H1 (cell line): ENCODE results near the gene ANAPC10. TPM values are rescaled to one million over a fixed set of nuclear protein-coding genes. Genes with fewer than 3 reads are reported as not detected.

Source experiments
- CTCF ChIA-PET: fragments of 300-600 bp; sonication (Branson Sonifier 250); formaldehyde crosslinking; loops from one replicate; lab custom pipeline; 2021; ENCODE audit not compliant: partially characterized antibody; lab: Charles Lee
- POLR2A ChIA-PET: fragments of 300-600 bp; sonication (Branson Sonifier 250); formaldehyde crosslinking; loops from one replicate; lab custom pipeline; 2021; ENCODE audit warnings: inconsistent platforms; ENCODE audit not compliant: partially characterized antibody; lab: Charles Lee
- DNase-seq, 2 experiments: peaks; one replicate each; pipeline versions ENCODE4 v3.0.0 to v3.0.0-alpha.2; 2010 to 2022; ENCODE audit warnings: low spot score in 2 of 2, low read depth in 1 of 2, mixed read lengths in 1 of 2
- FAIRE-seq: peaks from 2 replicates; lab custom pipeline; 2011; peaks lifted over from hg19 to GRCh38; lab: Jason Lieb, UNC
- H2AFZ ChIP-seq: 2 replicates; pipeline ENCODE4 v1.8.1; 2012; ENCODE audit warnings: low read length, inconsistent platforms
- H2AK5ac ChIP-seq: 2 replicates; pipeline ENCODE4 v1.6.1; 2013; ENCODE audit warnings: low read depth, low read length
- H2BK120ac ChIP-seq: replicated peaks from 2 replicates; pipeline ENCODE3; 2013; ENCODE audit warnings: low read depth, low read length, inconsistent platforms
- H2BK12ac ChIP-seq: 2 replicates; pipeline ENCODE4 v1.6.1; 2013; ENCODE audit warnings: low read depth, low read length
- H2BK15ac ChIP-seq: 2 replicates; pipeline ENCODE4 v1.6.1; 2013; ENCODE audit warnings: low read length
- H2BK20ac ChIP-seq: 2 replicates; pipeline ENCODE4 v1.6.1; 2013; ENCODE audit warnings: low read length
- H2BK5ac ChIP-seq: 2 replicates; pipeline ENCODE4 v1.6.1; 2013; ENCODE audit warnings: low read depth, low read length
- H3K14ac ChIP-seq: 2 replicates; pipeline ENCODE4 v1.6.1; 2013; ENCODE audit warnings: inconsistent platforms; ENCODE audit not compliant: insufficient read length
- H3K18ac ChIP-seq: 2 replicates; pipeline ENCODE4 v1.6.1; 2013; ENCODE audit warnings: low read length; ENCODE audit errors: extremely low read depth
- H3K23ac ChIP-seq: 2 replicates; pipeline ENCODE4 v1.6.1; 2013; ENCODE audit warnings: inconsistent platforms; ENCODE audit not compliant: insufficient read length
- H3K23me2 ChIP-seq: 2 replicates; pipeline ENCODE4 v1.6.1; 2013; ENCODE audit warnings: low read depth, low read length
- H3K27ac ChIP-seq: 2 replicates; pipeline ENCODE4 v1.6.1; 2011; ENCODE audit warnings: low read depth, low read length, inconsistent platforms
- H3K27me3 ChIP-seq, 4 experiments: replicated peaks in 1 of 4; 1 replicate in 1 of 4; 2 replicates in 3 of 4; pipeline versions ENCODE4 v1.6.1 to v1.8.1; 2011 to 2013; ENCODE audit warnings: low read length in 3 of 4, mild to moderate bottlenecking in 3 of 4, inconsistent platforms in 2 of 4, mixed read lengths in 2 of 4, moderate library complexity in 1 of 4; ENCODE audit not compliant: control insufficient read depth in 3 of 4, insufficient read depth in 3 of 4; ENCODE audit errors: extremely low read depth in 1 of 4
- H3K36me3 ChIP-seq, 4 experiments: 2 replicates each; pipeline versions ENCODE4 v1.6.1 to v1.8.1; 2011 to 2013; ENCODE audit warnings: mild to moderate bottlenecking in 4 of 4, low read length in 3 of 4, moderate library complexity in 2 of 4, control low read depth in 1 of 4, inconsistent platforms in 1 of 4; ENCODE audit not compliant: insufficient read depth in 4 of 4, control insufficient read depth in 2 of 4
- H3K4ac ChIP-seq: replicated peaks from 2 replicates; pipeline ENCODE3; 2013; ENCODE audit warnings: low read length, low read depth, mixed read lengths, inconsistent platforms; ENCODE audit not compliant: insufficient read length
- H3K4me1 ChIP-seq, 4 experiments: replicated peaks in 1 of 4; 1 replicate in 1 of 4; 2 replicates in 3 of 4; pipeline versions ENCODE4 v1.6.1 to v1.8.1; 2011 to 2013; ENCODE audit warnings: low read length in 3 of 4, inconsistent platforms in 2 of 4, mixed read lengths in 1 of 4; ENCODE audit not compliant: insufficient read depth in 4 of 4, control insufficient read depth in 3 of 4
- H3K4me2 ChIP-seq, 2 experiments: 2 replicates each; pipeline versions ENCODE4 v1.6.1 to v1.8.1; 2011 to 2013; ENCODE audit warnings: low read depth in 2 of 2, low read length in 2 of 2, control low read depth in 1 of 2, inconsistent platforms in 1 of 2, mild to moderate bottlenecking in 1 of 2; ENCODE audit not compliant: insufficient read depth in 1 of 2
- H3K4me3 ChIP-seq, 4 experiments: fragments of 200-600, 300-600 bp in 1 of 4; sonication (generic), shearing (Covaris generic), sonication (Bioruptor Twin) in 1 of 4; 2 replicates each; pipeline versions ENCODE4 v1.5.1 to v1.8.1; 2011 to 2016; ENCODE audit warnings: low read length in 4 of 4, low read depth in 3 of 4, control low read depth in 2 of 4, inconsistent platforms in 2 of 4, mild to moderate bottlenecking in 2 of 4, mixed read lengths in 1 of 4, moderate library complexity in 1 of 4; ENCODE audit not compliant: insufficient read depth in 2 of 4; ENCODE audit errors: extremely low read depth in 1 of 4
- H3K56ac ChIP-seq: replicated peaks from 2 replicates; pipeline ENCODE3; 2013; ENCODE audit warnings: low read depth, mild to moderate bottlenecking, mixed read lengths, low read length, inconsistent platforms; ENCODE audit not compliant: insufficient read length
- H3K79me1 ChIP-seq: 2 replicates; pipeline ENCODE4 v1.6.1; 2013; ENCODE audit warnings: low read depth, low read length, control low read depth
- H3K79me2 ChIP-seq, 2 experiments: 2 replicates each; pipeline versions ENCODE4 v1.6.1 to v1.8.1; 2012 to 2013; ENCODE audit warnings: low read length in 2 of 2, mild to moderate bottlenecking in 2 of 2, inconsistent platforms in 1 of 2; ENCODE audit not compliant: insufficient read depth in 2 of 2, control insufficient read depth in 1 of 2
- H3K9ac ChIP-seq, 4 experiments: replicated peaks in 1 of 4; 1 replicate in 1 of 4; 2 replicates in 3 of 4; pipeline versions ENCODE4 v1.6.1 to v1.8.1; 2011 to 2013; ENCODE audit warnings: low read depth in 3 of 4, low read length in 3 of 4, control low read depth in 2 of 4, mild to moderate bottlenecking in 2 of 4, moderate library complexity in 2 of 4, inconsistent platforms in 1 of 4; ENCODE audit errors: extremely low read depth in 1 of 4
- H3K9me3 ChIP-seq, 2 experiments: 2 replicates each; pipeline versions ENCODE4 v1.6.1 to v1.8.1; 2012 to 2013; ENCODE audit warnings: mild to moderate bottlenecking in 2 of 2, moderate library complexity in 2 of 2, control low read depth in 1 of 2, inconsistent platforms in 1 of 2, low read depth in 1 of 2, low read length in 1 of 2, mixed read lengths in 1 of 2; ENCODE audit not compliant: insufficient read depth in 2 of 2
- H4K20me1 ChIP-seq, 2 experiments: replicated peaks in 1 of 2; 2 replicates each; pipeline versions ENCODE3 to v1.8.1; 2011 to 2013; ENCODE audit warnings: inconsistent platforms in 2 of 2, low read length in 2 of 2, mild to moderate bottlenecking in 1 of 2; ENCODE audit not compliant: insufficient read depth in 2 of 2, control insufficient read depth in 1 of 2
- H4K5ac ChIP-seq: 2 replicates; pipeline ENCODE4 v1.6.1; 2013; ENCODE audit warnings: low read length, low read depth, mixed read lengths, inconsistent platforms; ENCODE audit not compliant: insufficient read length
- H4K8ac ChIP-seq: 2 replicates; pipeline ENCODE4 v1.8.0; 2013; ENCODE audit warnings: mild to moderate bottlenecking, moderate library complexity, low read length, inconsistent platforms; ENCODE audit not compliant: insufficient read depth; ENCODE audit errors: extremely low read depth
- H4K91ac ChIP-seq: replicated peaks from 2 replicates; pipeline ENCODE3; 2013; ENCODE audit warnings: low read length, mixed read lengths, inconsistent platforms; ENCODE audit not compliant: insufficient read length
- WGBS, 2 experiments: shearing (Covaris generic) in 1 of 2; methylation state at CpG; one replicate each; pipeline versions ENCODE4 v1.1.6 to v1.1.7; 2013 to 2015; ENCODE audit warnings: low lambda C conversion rate in 2 of 2, mixed read lengths in 2 of 2, inconsistent platforms in 1 of 2, low coverage in 1 of 2, missing lambda C conversion rate in 1 of 2; ENCODE audit not compliant: insufficient replicate concordance in 2 of 2, insufficient coverage in 1 of 2, insufficient read length in 1 of 2; ENCODE audit errors: extremely low coverage in 1 of 2, missing lambda C conversion rate in 1 of 2; 5-methylcytosine and 5-hydroxymethylcytosine counted together
- polyA plus RNA-seq, 7 experiments: library from polyadenylated mRNA; depleted of rRNA in 3 of 7; stranded (reverse) in 5 of 7; unstranded in 2 of 7; fragments of >200 nt in 5 of 7; fragments of 200-250 nt in 2 of 7; gene quantifications; 1 replicate in 5 of 7; 2 replicates in 1 of 7; 4 replicates in 1 of 7; pipeline versions ENCODE4 v1.2.1 to v1.2.3, GENCODE V29; 2011 to 2013; ENCODE audit warnings: missing spikeins in 2 of 7, mixed read lengths in 2 of 7
- total RNA-seq: library from RNA; stranded (reverse); fragmentation: NEBNext Ultra II Directional; extraction: Animal tissue kit (Norgen Biotek cat#: 25700); gene quantifications from 2 replicates; pipeline ENCODE4 v1.2.1, GENCODE V29; 2021
- TF ChIP-seq, protein P1 (sequence below): IDR thresholded peaks from 2 replicates; pipeline ENCODE4 v1.6.1; 2012; ENCODE audit warnings: inconsistent platforms

ANAPC10 gene
- total and polyA plus RNA-seq, 2 of the 8 experiments (the other 6 are each of a cell fraction or from before 2014, with no cell fraction given): 17.6 to 23.3 TPM

DNA sequence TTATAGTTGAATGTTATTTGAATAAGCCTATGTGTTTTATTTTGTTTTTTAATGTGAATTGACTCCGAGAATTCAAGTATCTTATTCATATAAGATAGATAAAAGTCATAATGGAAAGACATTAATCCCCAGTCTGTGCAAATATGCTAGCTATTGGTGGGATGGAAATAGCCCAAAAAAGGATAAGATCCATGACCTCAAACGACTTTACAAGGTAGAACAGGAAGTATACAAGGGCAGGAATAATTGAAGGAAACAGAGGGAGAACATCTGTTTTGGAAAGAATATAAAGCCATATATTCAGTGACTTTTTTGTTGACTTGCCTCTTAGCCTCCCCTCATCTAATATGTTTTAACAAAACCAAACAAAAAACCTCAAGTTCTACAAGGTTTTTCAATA lies 9.1 kb upstream of the ANAPC10 start:
- no peaks in the 10 kb centered on the region for H3K27me3 ChIP-seq
- H3K23me2 ChIP-seq: no peaks in the 10 kb centered on the region
- no peak overlapping the region for H3K23ac ChIP-seq
- peaks cover 14 to 63% (median 40%) of the 10 kb centered on the region in 4 experiments for H3K36me3 ChIP-seq
- H3K4ac ChIP-seq: no peak overlapping the region
- no peak overlapping the region for H3K9ac ChIP-seq
- H3K4me2 ChIP-seq: no peak overlapping the region
- FAIRE-seq: no peak
- H3K79me2 ChIP-seq: peaks cover 8 to 27% of the 10 kb centered on the region in 2 experiments; a peak in 3 of 4 replicates
- ChIA-PET CTCF (no interaction called here), POLR2A (no interaction called here)
- H2BK120ac ChIP-seq: no peak overlapping the region
- H3K56ac ChIP-seq: no peak overlapping the region
- no peak overlapping the region for H4K5ac ChIP-seq
- no peak overlapping the region for H4K91ac ChIP-seq
- H2BK15ac ChIP-seq: no peak overlapping the region
- no peak overlapping the region for H2BK12ac ChIP-seq
- H2BK20ac ChIP-seq: no peak overlapping the region
- no peak overlapping the region for H2BK5ac ChIP-seq
- H3K4me3 ChIP-seq: no peak overlapping the region
- H3K4me1 ChIP-seq: no peaks in the 10 kb centered on the region
- no peak overlapping the region for H2AFZ ChIP-seq
- H4K20me1 ChIP-seq: peaks cover 0 to 3% of the 10 kb centered on the region in 2 experiments
- no peak overlapping the region for H4K8ac ChIP-seq
- no peak for DNase-seq
- H2AK5ac ChIP-seq: no peak overlapping the region
- WGBS, 2 experiments: 88% methylated on average over 2 of the region's 2 CpGs; no CpG with 5 or more reads in 1 of the 2 experiments
- TF ChIP-seq, protein P1, sequence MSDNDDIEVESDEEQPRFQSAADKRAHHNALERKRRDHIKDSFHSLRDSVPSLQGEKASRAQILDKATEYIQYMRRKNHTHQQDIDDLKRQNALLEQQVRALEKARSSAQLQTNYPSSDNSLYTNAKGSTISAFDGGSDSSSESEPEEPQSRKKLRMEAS: no peak
- no peaks in the 10 kb centered on the region for H3K79me1 ChIP-seq
- H3K18ac ChIP-seq: no peak overlapping the region
- H3K9me3 ChIP-seq: no peaks in the 10 kb centered on the region
- H3K27ac ChIP-seq: no peak overlapping the region
- H3K14ac ChIP-seq: no peak overlapping the region
